Endometrium (tissue), 2 donors: ENCODE measurements around the gene CDRT4.
"Not testable (repeated sequence)": the region's sequence is repeated elsewhere in the genome, so short reads cannot be mapped to it uniquely, and the experiment has no call there.

Source experiments
- FAIRE-seq: peaks from 2 replicates; lab custom pipeline; 2012; peaks lifted over from hg19 to GRCh38; lab: Jason Lieb, UNC
- donor health status: control.
- donor health status: control.

Gene CDRT4

GRCh38 chr17:15467592-15467991, at the start of gene CDRT4:
TSS of gene CDRT4 (minus strand) at chr17:15467621. CDS start at chr17:15440238, 27,383 bp downstream.
- FAIRE-seq: no peak

GRCh38 chr17:15516150-15516549, 48.7 kb upstream of the CDRT4 start:
- no peak for FAIRE-seq

GRCh38 chr17:15514469-15514868, 47.0 kb upstream of the CDRT4 start:
- no peak for FAIRE-seq

DNA sequence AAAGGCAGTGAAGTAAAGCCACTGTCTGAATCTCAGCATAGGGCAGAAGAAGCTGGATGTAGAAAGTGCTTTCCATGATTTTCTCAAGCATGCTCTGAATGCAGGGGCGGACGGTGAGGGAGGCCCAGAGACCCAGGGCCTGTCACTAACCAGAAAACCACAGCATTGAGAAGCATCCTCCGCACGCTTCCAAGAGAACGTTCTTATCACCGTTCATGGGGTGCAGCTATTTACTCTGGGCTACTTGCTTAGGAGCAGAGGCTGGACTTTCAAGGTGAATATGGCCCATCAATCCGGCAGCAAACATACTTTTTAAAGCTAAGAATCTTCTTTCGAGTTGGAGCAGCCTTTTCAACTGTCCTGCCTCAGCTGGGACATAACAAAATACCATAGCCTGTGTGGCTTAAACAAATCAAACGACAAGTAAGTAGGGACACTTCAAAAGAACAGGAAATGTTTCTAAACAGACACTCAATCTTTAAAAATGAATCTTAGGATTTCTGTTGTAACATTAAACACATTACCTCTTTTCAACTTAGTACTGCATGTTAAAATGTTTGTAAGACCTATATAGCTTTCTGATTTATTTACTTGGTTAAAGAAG, 46.5 kb upstream of the CDRT4 start:
- no peak for FAIRE-seq

- FAIRE-seq: peak; percentile 45
Measured at GRCh38 chr17:15513058-15513791, 45.8 kb upstream of the CDRT4 start.

DNA sequence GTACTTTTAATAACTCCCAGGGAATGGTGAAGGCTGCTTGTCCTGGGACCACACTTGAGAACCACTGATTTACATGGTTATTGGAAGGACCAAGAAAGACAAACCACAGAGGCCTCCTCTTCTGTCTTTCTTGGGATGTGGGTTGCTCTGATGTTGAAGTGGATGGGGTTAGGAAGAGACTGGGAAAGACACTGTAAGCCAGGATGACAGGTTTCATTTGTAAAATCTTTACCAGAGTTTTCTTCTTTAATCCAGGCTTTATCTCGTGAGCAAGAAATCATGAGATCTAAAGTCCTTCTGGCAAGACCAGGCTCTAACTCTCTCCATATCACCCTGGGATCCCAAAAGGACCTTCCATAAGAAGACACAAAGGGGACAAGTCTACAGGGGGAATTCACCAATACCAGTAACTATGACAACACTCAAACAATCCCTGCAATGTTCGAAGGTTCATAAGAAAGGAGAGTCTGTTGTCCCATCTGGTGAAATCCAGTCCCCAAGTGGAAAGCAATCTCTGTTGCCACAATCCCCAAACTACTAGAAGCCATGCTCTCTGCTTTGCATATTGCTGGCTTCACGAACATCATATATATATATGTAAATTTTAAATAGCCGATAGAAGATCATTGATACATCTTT, 44.8 kb upstream of the CDRT4 start:
- FAIRE-seq: no peak

DNA sequence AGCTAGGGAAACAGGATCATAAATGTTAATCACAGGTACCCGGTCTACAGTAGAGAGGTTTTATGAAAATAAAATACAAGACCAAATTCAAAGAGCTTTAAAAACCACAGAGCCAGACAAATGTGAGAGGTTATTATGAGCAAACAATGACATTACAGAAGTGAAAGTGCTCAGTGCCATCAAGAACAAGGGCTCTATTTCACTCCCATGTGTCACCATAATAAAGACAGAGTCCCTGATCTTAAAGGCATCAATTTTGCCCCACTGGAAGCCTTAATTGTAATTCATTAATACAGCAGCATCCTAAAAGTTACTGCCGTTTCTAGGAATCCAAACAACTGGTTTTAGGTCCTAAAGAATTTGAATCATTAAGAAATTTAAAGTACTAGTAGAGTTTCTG, 43.7 kb upstream of the CDRT4 start:
- no peak for FAIRE-seq

- no peak for FAIRE-seq
Measured at GRCh38 chr17:15510361-15510760, 42.9 kb upstream of the CDRT4 start.

DNA sequence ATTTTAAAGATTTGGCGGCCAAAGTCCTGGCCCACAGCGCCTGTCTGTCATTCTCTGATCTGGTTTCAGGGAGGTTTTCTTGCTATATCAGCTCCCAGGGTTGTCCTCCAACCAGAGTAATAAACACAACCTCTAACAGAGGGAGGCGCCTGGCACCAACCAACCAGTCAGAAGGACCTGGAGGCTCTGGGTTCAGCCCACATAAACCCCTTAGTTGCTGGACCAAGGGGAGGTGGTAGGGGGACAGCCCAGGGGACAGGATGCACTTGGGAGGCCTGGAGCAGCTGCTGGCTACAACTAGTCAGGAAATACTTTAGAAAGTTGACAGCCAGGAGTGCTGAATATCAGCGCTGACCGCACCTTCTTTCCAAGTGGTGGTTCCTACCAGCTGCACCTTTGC, 41.7 kb upstream of the CDRT4 start:
- FAIRE-seq: no peak

GRCh38 chr17:15508466-15508865, 41.0 kb upstream of the CDRT4 start:
- no peak for FAIRE-seq

- FAIRE-seq: no peak
Measured at GRCh38 chr17:15507896-15508295, 40.5 kb upstream of the CDRT4 start.

- no peak for FAIRE-seq
Measured at GRCh38 chr17:15507001-15507400, 39.6 kb upstream of the CDRT4 start.

DNA sequence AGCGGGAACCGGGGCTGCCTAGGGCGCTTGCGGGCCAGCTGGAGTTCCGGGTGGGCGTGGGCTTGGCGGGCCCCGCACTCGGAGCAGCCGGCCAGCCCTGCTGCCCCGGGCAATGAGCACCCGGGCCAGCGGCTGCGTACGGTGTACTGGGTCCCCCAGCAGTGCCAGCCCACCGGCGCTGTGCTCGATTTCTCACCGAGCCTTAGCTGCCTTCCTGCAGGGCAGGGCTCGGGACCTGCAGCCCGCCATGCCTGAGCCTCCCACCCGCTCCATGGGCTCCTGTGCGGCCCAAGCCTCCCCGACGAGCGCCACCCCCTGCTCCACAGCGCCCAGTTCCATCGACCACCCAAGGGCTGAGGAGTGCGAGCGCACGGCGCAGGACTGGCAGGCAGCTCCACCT, 38.3 kb upstream of the CDRT4 start:
- not testable (repeated sequence) for FAIRE-seq

GRCh38 chr17:15503731-15504130, 36.3 kb upstream of the CDRT4 start:
- FAIRE-seq: no peak

- FAIRE-seq: peak; percentile 89
Measured at GRCh38 chr17:15502369-15503112, 35.1 kb upstream of the CDRT4 start.

DNA sequence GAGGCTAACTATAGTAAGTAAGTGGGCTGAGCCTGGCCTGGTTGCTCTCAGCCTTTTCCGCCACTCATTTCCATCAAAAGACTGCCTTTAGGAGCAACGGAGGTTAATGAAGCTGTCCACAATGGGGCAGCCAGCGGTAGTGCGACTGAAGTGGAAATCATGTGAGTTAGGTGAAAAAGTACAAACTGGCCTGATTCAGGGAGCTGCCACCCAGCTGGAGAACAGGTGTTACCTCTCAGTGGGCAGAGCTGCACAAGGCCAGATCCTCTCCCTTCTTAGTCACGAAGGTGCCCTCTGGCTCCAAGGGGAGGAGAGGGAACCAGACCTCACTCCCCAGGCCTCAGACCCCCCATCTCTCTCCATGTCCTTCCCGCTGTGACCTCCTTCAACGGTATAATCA, 34.4 kb upstream of the CDRT4 start:
- no peak for FAIRE-seq

DNA sequence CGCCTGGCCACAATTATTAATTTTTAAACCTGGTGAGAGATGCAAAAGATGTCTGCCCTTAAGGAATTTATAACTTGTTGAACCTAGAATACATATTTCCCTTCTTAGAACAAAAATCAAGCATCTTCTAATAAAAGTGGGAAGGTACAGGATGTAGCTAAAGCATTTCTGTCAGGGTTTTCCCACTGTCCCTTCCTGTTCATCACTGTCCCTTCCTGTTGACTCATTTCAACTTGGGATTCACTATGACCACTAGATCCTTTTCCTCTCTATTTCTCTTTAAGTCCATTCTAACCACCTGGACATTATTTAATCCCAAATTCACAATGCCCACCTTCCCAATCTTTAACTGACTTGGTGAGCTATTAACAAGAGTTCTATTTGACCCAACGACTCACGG, 33.9 kb upstream of the CDRT4 start:
- FAIRE-seq: no peak

- FAIRE-seq: no peak
Measured at GRCh38 chr17:15498107-15498506, 30.7 kb upstream of the CDRT4 start.

GRCh38 chr17:15496735-15497670, 29.6 kb upstream of the CDRT4 start:
- no peak for FAIRE-seq

- no peak for FAIRE-seq
Measured at GRCh38 chr17:15494821-15495220, 27.4 kb upstream of the CDRT4 start.

- FAIRE-seq: no peak
Measured at GRCh38 chr17:15493693-15494035, 26.2 kb upstream of the CDRT4 start.
